ENCODE data around the gene NBAS. TPM values are rescaled to one million over a fixed set of nuclear protein-coding genes. Genes with fewer than 3 reads are reported as not detected.

The NBAS gene
- 86.4 and 87.3 TPM in 2 replicates for total RNA-seq

- DNase-seq (ENCODE audit: low read depth), result peak; percentile 78
These were observed at the start of gene NBAS for GRCh38 chr2:15560988-15561573. Gene NBAS, minus strand, starts transcription at chr2:15561334. Its CDS starts 30 bp downstream, at chr2:15561304.

GRCh38 chr2:15610430-15610952, 49.4 kb upstream of the NBAS start:
- no peak for DNase-seq (ENCODE audit: low read depth)

GRCh38 chr2:15609341-15610042, 48.4 kb upstream of the NBAS start:
- no peak for DNase-seq (ENCODE audit: low read depth)

GRCh38 chr2:15608392-15608761, 47.2 kb upstream of the NBAS start:
- DNase-seq (ENCODE audit: low read depth), result no peak

GRCh38 chr2:15607709-15608391, 46.7 kb upstream of the NBAS start:
- no peak for DNase-seq (ENCODE audit: low read depth)

- no peak for DNase-seq (ENCODE audit: low read depth)
These were observed 45.6 kb upstream of the NBAS start for GRCh38 chr2:15606481-15607441.

- DNase-seq (ENCODE audit: low read depth), result no peak
These were observed 44.6 kb upstream of the NBAS start for GRCh38 chr2:15605721-15606120.

- no peak for DNase-seq (ENCODE audit: low read depth)
These were observed 42.8 kb upstream of the NBAS start for GRCh38 chr2:15603948-15604347.

- DNase-seq (ENCODE audit: low read depth), result no peak
These were observed 42.1 kb upstream of the NBAS start for GRCh38 chr2:15603044-15603765.

GRCh38 chr2:15602393-15602792, 41.3 kb upstream of the NBAS start:
- DNase-seq (ENCODE audit: low read depth), result no peak

- DNase-seq (ENCODE audit: low read depth), result no peak
These were observed 40.5 kb upstream of the NBAS start for GRCh38 chr2:15601681-15602080.

- no peak for DNase-seq (ENCODE audit: low read depth)
These were observed 38.9 kb upstream of the NBAS start for GRCh38 chr2:15599994-15600393.

GRCh38 chr2:15596968-15597367, 35.8 kb upstream of the NBAS start:
- no peak for DNase-seq (ENCODE audit: low read depth)

GRCh38 chr2:15596350-15596749, 35.2 kb upstream of the NBAS start:
- no peak for DNase-seq (ENCODE audit: low read depth)

GRCh38 chr2:15595936-15596335, 34.8 kb upstream of the NBAS start:
- DNase-seq (ENCODE audit: low read depth), result no peak

- DNase-seq (ENCODE audit: low read depth), result no peak
These were observed 34.3 kb upstream of the NBAS start for GRCh38 chr2:15595342-15595905.

- DNase-seq (ENCODE audit: low read depth), result no peak
These were observed 33.4 kb upstream of the NBAS start for GRCh38 chr2:15594291-15595256.

- no peak for DNase-seq (ENCODE audit: low read depth)
These were observed 32.2 kb upstream of the NBAS start for GRCh38 chr2:15593327-15593705.

GRCh38 chr2:15591692-15592463, 30.7 kb upstream of the NBAS start, which contains the start of gene DDX1:
Gene DDX1, plus strand, starts transcription at chr2:15591868. Its CDS starts 66 bp downstream, at chr2:15591934.
- DNase-seq (ENCODE audit: low read depth), result peak; percentile 72
